ENCODE results near the gene SMYD3.

DNA sequence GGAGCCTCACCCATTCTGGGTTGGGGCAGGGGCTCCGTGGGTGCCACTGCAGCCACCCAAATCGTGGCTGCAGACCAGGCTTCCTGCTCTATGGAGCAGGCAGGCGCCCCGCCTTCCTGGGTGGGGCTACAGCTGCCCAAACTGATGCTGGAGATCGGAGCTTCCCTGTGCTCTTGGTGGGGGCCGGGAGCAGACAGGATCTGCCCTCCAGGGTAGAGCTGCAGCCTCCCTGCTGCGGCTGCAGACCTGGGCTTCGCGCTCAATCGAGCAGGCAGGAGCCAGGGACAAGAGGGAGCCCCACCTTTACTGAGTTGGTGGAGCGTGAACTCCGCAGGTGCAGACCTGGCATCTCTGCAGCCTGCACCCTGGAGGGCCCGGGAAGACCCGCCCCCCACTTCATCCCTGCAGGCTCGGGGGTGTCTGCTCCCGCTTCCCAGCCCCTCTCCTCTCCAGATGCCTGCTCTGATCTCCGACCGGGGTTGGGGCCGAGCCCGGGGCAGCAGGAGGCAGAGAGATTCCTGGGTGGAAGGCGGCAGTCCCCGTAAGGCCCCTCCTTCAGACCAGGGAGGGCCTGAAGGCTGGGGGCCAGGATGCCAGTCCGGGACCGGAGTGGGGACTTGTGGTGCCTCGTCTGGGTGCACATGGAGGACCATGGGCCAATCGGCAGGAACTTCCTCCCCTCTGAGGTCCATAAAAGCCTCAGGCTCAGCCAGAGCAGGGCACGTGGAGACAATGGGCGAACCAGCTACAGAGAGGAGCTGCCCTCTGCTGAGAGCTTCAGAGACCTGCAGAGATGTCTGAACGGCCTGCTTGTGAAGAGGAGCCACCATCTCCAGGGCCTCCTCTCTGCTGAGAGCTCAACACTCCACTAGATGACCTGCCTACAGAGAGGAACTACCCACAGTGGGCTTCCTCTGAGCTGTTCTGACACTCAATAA, 359.3 kb downstream of the SMYD3 start:
- no peak for TF ChIP-seq CTCF (IDR thresholded peaks at IDR 0.05)
- TF ChIP-seq EP300 (IDR thresholded peaks at IDR 0.05), result no peak

All from gastroesophageal sphincter (tissue), 3 donors.